Endothelial cell of umbilical vein (primary cell): ENCODE measurements around the gene SIAH1. TPM values are rescaled to one million over a fixed set of nuclear protein-coding genes. Genes with fewer than 3 reads are reported as not detected.

Source experiments
- BruUV-seq: library from RNA; stranded (reverse); fragments of 400-500 nt; replicated peaks from 2 replicates; lab custom pipeline; 2021; lab: Mats Ljungman, UMichigan
- CTCF ChIA-PET: fragments of 300-600, 350-600 bp; sonication (Branson Sonifier 250); formaldehyde crosslinking; loops from one replicate; lab custom pipeline; 2021; ENCODE audit warnings: antibody characterized with exemption, inconsistent platforms; lab: Charles Lee
- POLR2A ChIA-PET: fragments of 300-600, 350-600 bp; sonication (Branson Sonifier 250); formaldehyde crosslinking; loops from one replicate; lab custom pipeline; 2021; ENCODE audit warnings: antibody characterized with exemption, inconsistent platforms; lab: Charles Lee
- DNase-seq: peaks from one replicate; pipeline ENCODE4 v3.0.0-alpha.2; 2011; ENCODE audit warnings: low read depth, low spot score
- FAIRE-seq: peaks from 2 replicates; lab custom pipeline; 2011; peaks lifted over from hg19 to GRCh38; lab: Jason Lieb, UNC
- H2AFZ ChIP-seq: 2 replicates; pipeline ENCODE4 v1.6.0; 2012; ENCODE audit warnings: low read depth, low read length, control low read depth, inconsistent platforms
- H3K27ac ChIP-seq: 2 replicates; pipeline ENCODE4 v1.5.1; 2011; ENCODE audit warnings: low read depth, mild to moderate bottlenecking, control low read depth, low read length, moderate library complexity; ENCODE audit not compliant: insufficient read depth
- H3K27me3 ChIP-seq, 2 experiments: 2 replicates each; pipeline versions ENCODE4 v1.6.0 to v1.6.1; 2011; ENCODE audit warnings: low read length in 2 of 2, mixed read lengths in 1 of 2; ENCODE audit not compliant: control insufficient read depth in 2 of 2, insufficient read depth in 2 of 2
- H3K36me3 ChIP-seq, 2 experiments: 2 replicates in 1 of 2; 3 replicates in 1 of 2; pipeline ENCODE4 v1.5.1; 2011; ENCODE audit warnings: low read length in 2 of 2, mild to moderate bottlenecking in 1 of 2, moderate library complexity in 1 of 2; ENCODE audit not compliant: control insufficient read depth in 2 of 2, insufficient read depth in 2 of 2; ENCODE audit errors: extremely low read depth in 1 of 2
- H3K4me1 ChIP-seq: 3 replicates; pipeline ENCODE4 v1.5.1; 2011; ENCODE audit warnings: mild to moderate bottlenecking, low read length; ENCODE audit not compliant: control insufficient read depth, insufficient read depth; ENCODE audit errors: extremely low read depth
- H3K4me2 ChIP-seq: 2 replicates; pipeline ENCODE4 v1.6.1; 2011; ENCODE audit warnings: low read length, control low read depth, mixed read lengths; ENCODE audit not compliant: insufficient read depth
- H3K4me3 ChIP-seq, 3 experiments: fragments of 200-600 bp in 1 of 3; sonication (generic), shearing (Covaris generic) in 1 of 3; replicated peaks in 1 of 3; 2 replicates each; pipeline ENCODE4 v1.5.1; 2011 to 2016; ENCODE audit warnings: control low read depth in 3 of 3, low read length in 3 of 3, mild to moderate bottlenecking in 2 of 3, inconsistent platforms in 1 of 3, low read depth in 1 of 3, moderate library complexity in 1 of 3; ENCODE audit not compliant: insufficient read depth in 1 of 3
- H3K79me2 ChIP-seq: 2 replicates; pipeline ENCODE4 v1.6.0; 2012; ENCODE audit warnings: low read length, inconsistent platforms; ENCODE audit not compliant: control insufficient read depth, insufficient read depth
- H3K9ac ChIP-seq: replicated peaks from 2 replicates; pipeline ENCODE3; 2011; ENCODE audit warnings: low read length, control low read depth; ENCODE audit not compliant: insufficient read depth; ENCODE audit errors: extremely low read depth
- H3K9me1 ChIP-seq: replicated peaks from 3 replicates; pipeline ENCODE4 v1.6.0; 2011; ENCODE audit warnings: mild to moderate bottlenecking, low read length; ENCODE audit not compliant: control insufficient read depth, insufficient read depth; ENCODE audit errors: extremely low read depth
- H3K9me3 ChIP-seq: replicated peaks from 2 replicates; pipeline ENCODE4 v1.5.1; 2012; ENCODE audit warnings: low read length, inconsistent platforms; ENCODE audit not compliant: control insufficient read depth, insufficient read depth
- H4K20me1 ChIP-seq: replicated peaks from 2 replicates; pipeline ENCODE3; 2011; ENCODE audit warnings: mild to moderate bottlenecking, low read length; ENCODE audit not compliant: control insufficient read depth, insufficient read depth; ENCODE audit errors: extremely low read depth
- EZH2 ChIP-seq: IDR thresholded peaks from 2 replicates; pipeline ENCODE4 v1.6.1; 2012; ENCODE audit warnings: borderline replicate concordance, low read depth, mild to moderate bottlenecking, moderate library complexity, low read length, inconsistent platforms; ENCODE audit not compliant: severe bottlenecking
- FOS ChIP-seq: IDR thresholded peaks from 2 replicates; pipeline ENCODE4 v1.6.1; 2011; ENCODE audit warnings: mild to moderate bottlenecking, low read length, moderate library complexity, borderline replicate concordance; ENCODE audit not compliant: insufficient read depth
- GATA2 ChIP-seq: IDR thresholded peaks from 2 replicates; pipeline ENCODE4 v1.7.0; 2011; ENCODE audit warnings: low read depth, mild to moderate bottlenecking, moderate library complexity, mixed read lengths, low read length; ENCODE audit not compliant: insufficient read length, insufficient read depth
- JUN ChIP-seq: IDR thresholded peaks from 2 replicates; pipeline ENCODE4 v1.6.1; 2011; ENCODE audit warnings: borderline replicate concordance, low read depth; ENCODE audit not compliant: insufficient read length, insufficient read depth
- MYC ChIP-seq: IDR thresholded peaks from one replicate; pipeline ENCODE4 v1.6.1; 2011; ENCODE audit warnings: mild to moderate bottlenecking, low read depth, low read length
- POLR2A ChIP-seq: IDR thresholded peaks from 2 replicates; pipeline ENCODE4 v1.6.1; 2012; ENCODE audit warnings: low read depth, mild to moderate bottlenecking, control low read depth, low read length
- POLR2AphosphoS5 ChIP-seq: IDR thresholded peaks from 2 replicates; pipeline ENCODE4 v1.6.1; 2012; ENCODE audit warnings: low read depth, mild to moderate bottlenecking, control low read depth, low read length, moderate library complexity; ENCODE audit not compliant: insufficient read depth
- dilution Hi-C: fragments of 300-500 bp; cut with MboI; formaldehyde crosslinking; loops from one replicate; pipeline ENCODE4 v1.15.0; 2019; ENCODE audit warnings: low sequenced_read_pairs; ENCODE audit not compliant: extremely low pct_ligation_motif_present
- intact Hi-C: fragments of 100-400 bp; cut with micrococcal nuclease; formaldehyde crosslinking; loops from one replicate; pipeline ENCODE4 v1.10.0; 2022
- polyA plus RNA-seq, 4 experiments: library from polyadenylated mRNA; depleted of rRNA in 3 of 4; stranded (reverse) in 3 of 4; unstranded in 1 of 4; fragments of >200 nt; gene quantifications; 2 replicates each; pipeline versions ENCODE4 v1.2.1 to v1.2.3, GENCODE V29; 2011 to 2012; ENCODE audit warnings: missing spikeins in 1 of 4
- total RNA-seq: library from RNA; stranded (reverse); gene quantifications from 2 replicates; pipeline ENCODE4 v1.2.3, GENCODE V29; 2021
- TF ChIP-seq, protein P1 (sequence below), 2 donors: IDR thresholded peaks; 1 replicate in 1 of 2; 2 replicates in 1 of 2; pipeline ENCODE4 v1.5.1; 2011; ENCODE audit warnings: low read length in 2 of 2, mild to moderate bottlenecking in 2 of 2, moderate library complexity in 2 of 2, control low read depth in 1 of 2, inconsistent platforms in 1 of 2, low read depth in 1 of 2; ENCODE audit not compliant: insufficient read depth in 1 of 2; ENCODE audit errors: extremely low read depth in 1 of 2
- TF ChIP-seq, protein P2 (sequence below): IDR thresholded peaks from 2 replicates; pipeline ENCODE4 v1.6.1; 2011; ENCODE audit not compliant: insufficient read depth, insufficient read length

Gene SIAH1
- total and polyA plus RNA-seq, 2 donors (not counting 3 experiments of a cell fraction or from before 2014, with no cell fraction given), result 14.4 to 19.9 TPM

DNA sequence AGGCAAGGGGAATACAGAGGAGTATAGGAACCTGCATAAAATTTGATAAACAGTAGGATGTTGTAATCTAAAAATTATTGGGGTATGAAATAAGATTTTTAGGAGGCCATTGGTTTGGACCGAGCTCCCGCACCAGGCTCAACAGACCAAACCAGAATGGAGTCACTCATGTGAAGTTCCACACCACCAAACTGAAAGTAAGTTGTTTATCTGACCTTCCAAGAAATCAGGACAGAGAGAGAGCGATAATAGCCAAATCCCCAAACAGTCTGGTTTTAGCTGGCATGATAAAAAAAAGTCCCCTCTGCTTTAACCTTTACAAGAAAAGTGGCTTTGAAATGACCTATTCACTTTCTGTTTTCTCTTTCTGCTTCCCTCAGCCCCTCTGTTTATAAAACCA is 45.7 kb upstream of the SIAH1 start:
- DNase-seq (no peak), FAIRE-seq (no peak)
- CTCF ChIA-PET, result no interaction called here
- Histone ChIP-seq H3K36me3 (no peaks in the 10 kb centered on the region), H4K20me1 (no peaks in the 10 kb centered on the region), H3K79me2 (no peaks in the 10 kb centered on the region), H3K4me3 (no peak overlapping the region), H3K9me1 (no peaks in the 10 kb centered on the region), H3K4me2 (no peak overlapping the region), H3K9ac (no peak overlapping the region), H3K27ac (no peak overlapping the region), H3K9me3 (no peaks in the 10 kb centered on the region), H2AFZ (no peak overlapping the region), H3K4me1 (no peaks in the 10 kb centered on the region), H3K27me3 (no peaks in the 10 kb centered on the region)
- dilution Hi-C loops (no loop called here), intact Hi-C loops (no loop called here)
- BruUV-seq, result no TSS peak
- no peak for TF ChIP-seq JUN
- TF ChIP-seq FOS, result no peak
- TF ChIP-seq POLR2AphosphoS5, result no peak
- TF ChIP-seq POLR2A, result no peak
- TF ChIP-seq, protein P1, sequence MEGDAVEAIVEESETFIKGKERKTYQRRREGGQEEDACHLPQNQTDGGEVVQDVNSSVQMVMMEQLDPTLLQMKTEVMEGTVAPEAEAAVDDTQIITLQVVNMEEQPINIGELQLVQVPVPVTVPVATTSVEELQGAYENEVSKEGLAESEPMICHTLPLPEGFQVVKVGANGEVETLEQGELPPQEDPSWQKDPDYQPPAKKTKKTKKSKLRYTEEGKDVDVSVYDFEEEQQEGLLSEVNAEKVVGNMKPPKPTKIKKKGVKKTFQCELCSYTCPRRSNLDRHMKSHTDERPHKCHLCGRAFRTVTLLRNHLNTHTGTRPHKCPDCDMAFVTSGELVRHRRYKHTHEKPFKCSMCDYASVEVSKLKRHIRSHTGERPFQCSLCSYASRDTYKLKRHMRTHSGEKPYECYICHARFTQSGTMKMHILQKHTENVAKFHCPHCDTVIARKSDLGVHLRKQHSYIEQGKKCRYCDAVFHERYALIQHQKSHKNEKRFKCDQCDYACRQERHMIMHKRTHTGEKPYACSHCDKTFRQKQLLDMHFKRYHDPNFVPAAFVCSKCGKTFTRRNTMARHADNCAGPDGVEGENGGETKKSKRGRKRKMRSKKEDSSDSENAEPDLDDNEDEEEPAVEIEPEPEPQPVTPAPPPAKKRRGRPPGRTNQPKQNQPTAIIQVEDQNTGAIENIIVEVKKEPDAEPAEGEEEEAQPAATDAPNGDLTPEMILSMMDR (IDR thresholded peaks at IDR 0.05; ENCODE audit: extremely low read depth in 1 of 2, insufficient read depth in 1 of 2, low read depth in 1 of 2, low read length in 2 of 2), result no peak
- TF ChIP-seq, protein P2, sequence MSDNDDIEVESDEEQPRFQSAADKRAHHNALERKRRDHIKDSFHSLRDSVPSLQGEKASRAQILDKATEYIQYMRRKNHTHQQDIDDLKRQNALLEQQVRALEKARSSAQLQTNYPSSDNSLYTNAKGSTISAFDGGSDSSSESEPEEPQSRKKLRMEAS, result no peak
- no peak for TF ChIP-seq EZH2
- no peak for TF ChIP-seq GATA2
- no peak for TF ChIP-seq MYC
- POLR2A ChIA-PET, result no interaction called here
